Cerebellar cortex (tissue), 1 donor: ENCODE results near the gene C1orf74.

Experiments
- DNase-seq: peaks from one replicate; pipeline ENCODE4 v3.0.0-alpha.2; 2015; ENCODE audit warnings: low spot score

Gene C1orf74

GRCh38 chr1:209769971-209770370 is 14.4 kb downstream of the C1orf74 start:
- DNase-seq = no peak

GRCh38 chr1:209769171-209769904 is 15.0 kb downstream of the C1orf74 start:
- DNase-seq = no peak

GRCh38 chr1:209768354-209768774 is 16.0 kb downstream of the C1orf74 start:
- no peak for DNase-seq

- no peak for DNase-seq
Observed at GRCh38 chr1:209767706-209768105, 16.7 kb downstream of the C1orf74 start.

GRCh38 chr1:209767096-209767495 is 17.3 kb downstream of the C1orf74 start:
- DNase-seq = no peak

- DNase-seq = no peak
Observed at GRCh38 chr1:209766051-209766450, 18.3 kb downstream of the C1orf74 start.

DNA sequence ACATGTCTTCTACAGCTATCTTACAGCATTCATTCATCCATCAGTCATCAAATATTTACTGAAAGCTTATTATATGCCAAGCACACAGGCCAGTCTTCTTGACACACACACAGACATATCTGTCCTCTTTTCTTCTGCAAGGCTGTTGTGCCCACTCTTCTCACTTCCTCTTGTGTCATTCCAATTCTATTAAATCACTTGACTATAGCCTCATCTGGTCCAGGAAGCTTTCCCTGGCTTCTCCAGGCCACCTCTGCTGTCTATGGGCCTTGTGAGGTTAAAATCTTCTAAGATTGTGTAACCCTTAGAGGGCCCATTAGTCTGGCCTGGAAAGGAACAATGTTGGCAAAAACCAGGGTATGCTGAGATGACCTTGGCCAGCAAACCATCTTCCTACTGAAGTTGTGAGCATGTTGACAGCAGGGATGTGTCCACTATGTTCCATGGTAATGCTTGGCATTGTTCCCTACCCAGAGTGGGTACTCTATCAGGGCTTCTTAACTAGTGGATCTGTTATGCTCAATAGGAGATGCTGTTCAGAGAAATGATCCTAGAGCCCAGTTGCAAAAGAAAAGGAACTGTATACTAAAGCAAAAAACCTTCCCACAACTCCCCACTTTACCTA is 23.2 kb downstream of the C1orf74 start:
- no peak for DNase-seq

DNA sequence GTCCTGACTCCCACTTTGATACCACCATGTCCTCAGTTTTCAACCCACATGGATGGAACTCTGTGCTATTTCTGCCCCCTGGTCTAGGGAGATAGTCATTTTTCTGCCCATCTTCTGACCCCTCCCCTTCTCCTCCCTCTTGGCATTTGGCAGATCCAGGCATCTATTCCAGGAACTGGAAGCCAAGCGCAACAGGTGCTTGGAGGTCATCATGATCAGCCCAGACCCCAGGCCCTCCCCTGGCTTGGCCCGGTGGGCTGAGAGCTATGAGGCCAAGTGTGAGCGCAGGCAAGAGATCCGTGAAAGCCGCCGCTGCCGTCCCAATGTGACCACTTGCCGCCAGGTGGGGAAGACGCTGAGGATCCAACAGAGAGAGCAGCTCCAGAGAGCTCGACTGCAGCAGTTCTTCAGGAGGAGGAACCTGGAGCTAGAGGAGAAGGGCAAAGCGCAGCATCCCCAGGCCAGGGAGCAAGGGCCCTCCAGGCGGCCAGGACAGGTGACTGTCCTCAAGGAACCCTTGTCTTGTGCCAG is 24.5 kb downstream of the C1orf74 start:
- DNase-seq = no peak

DNA sequence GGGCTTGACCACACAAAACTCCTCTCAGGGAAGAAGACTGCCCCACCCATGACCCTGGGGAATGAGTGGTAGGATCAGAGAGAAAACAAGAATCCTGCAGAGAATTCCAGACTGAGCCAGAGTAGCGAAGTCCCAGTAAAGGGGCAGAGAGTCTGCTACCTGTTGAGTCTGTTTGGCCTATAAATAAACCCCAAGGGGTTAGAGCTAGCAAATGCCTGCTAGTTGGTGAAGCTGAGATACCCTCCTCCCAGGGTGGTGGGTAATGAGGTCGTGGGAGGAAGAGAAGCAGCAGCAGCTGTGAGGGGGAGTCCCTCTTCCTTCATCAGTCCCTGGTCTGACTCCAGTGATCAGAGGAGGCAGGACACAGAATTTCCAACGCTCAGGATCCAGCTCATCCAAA is 26.0 kb downstream of the C1orf74 start:
- no peak for DNase-seq

- DNase-seq = no peak
Observed at GRCh38 chr1:209756615-209757445, 27.5 kb downstream of the C1orf74 start.

GRCh38 chr1:209755926-209756614 is 28.3 kb downstream of the C1orf74 start, which contains the start of gene TRAF3IP3:
TSS of gene TRAF3IP3 (plus strand) at chr1:209756053. CDS start at chr1:209760040, 3,987 bp downstream.
- no peak for DNase-seq

- no peak for DNase-seq
Observed at GRCh38 chr1:209755256-209755655, 29.1 kb downstream of the C1orf74 start.

DNA sequence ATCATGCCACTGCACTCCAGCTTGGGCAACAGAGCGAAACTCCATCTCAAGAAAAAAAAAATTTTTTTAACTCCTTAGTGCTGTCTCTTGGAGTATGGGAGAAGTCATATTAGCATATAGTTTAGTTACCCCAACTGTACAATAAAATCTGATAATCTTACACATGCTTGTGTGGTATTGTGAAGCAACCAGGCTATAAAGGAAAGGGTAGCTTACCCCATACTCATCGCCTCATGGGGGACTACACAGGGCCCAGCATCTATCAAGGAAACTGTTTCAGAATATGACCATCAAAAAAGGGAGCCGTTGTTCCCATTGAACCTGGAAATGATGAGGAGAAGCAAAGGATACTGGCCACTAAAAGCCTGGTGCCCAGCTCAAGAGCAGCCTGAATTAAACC is 31.5 kb downstream of the C1orf74 start:
- no peak for DNase-seq

GRCh38 chr1:209751627-209752231 is 32.6 kb downstream of the C1orf74 start:
- no peak for DNase-seq

GRCh38 chr1:209749670-209750323 is 34.6 kb downstream of the C1orf74 start:
- DNase-seq = no peak

DNA sequence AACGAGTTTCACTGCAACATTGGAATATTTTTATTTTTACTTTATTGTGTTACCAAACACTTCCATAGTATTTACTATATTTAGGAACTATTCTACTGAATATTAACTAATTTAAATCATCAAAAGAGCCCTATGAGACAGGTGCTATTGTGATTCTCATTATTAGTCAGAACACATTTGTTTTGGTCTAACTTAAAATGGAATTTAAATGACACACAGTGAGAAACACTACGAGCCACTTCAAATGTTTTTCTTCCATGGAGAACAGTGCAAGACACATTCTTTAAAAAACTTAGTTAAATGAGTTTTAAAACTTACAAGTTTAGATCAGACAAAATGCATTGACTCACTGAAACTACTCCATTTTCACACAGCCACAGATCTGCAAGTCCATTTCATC is 35.2 kb downstream of the C1orf74 start:
- DNase-seq = no peak

DNA sequence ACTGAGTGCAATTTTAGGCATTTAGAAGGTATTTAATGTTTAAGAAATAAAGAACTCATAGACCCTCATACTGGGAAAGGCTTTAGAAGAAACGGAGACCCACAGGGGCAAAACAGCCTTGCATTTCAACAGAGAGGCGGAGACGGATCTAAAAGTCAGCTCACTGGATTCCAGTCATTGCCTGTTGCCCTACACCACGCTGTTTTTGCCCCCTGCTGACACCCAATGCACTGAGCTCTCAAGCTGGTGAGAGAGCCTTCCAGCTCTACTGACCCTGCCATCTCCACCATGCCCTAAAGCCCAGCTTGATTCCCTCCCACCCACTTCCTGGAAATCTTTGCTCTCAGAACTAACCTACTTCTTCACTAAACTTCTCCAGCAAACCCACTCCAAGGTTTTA is 35.7 kb downstream of the C1orf74 start:
- no peak for DNase-seq

- DNase-seq = peak; percentile 80
Observed at GRCh38 chr1:209747580-209748262, 36.6 kb downstream of the C1orf74 start.

GRCh38 chr1:209746451-209747165 is 37.8 kb downstream of the C1orf74 start:
- no peak for DNase-seq

DNA sequence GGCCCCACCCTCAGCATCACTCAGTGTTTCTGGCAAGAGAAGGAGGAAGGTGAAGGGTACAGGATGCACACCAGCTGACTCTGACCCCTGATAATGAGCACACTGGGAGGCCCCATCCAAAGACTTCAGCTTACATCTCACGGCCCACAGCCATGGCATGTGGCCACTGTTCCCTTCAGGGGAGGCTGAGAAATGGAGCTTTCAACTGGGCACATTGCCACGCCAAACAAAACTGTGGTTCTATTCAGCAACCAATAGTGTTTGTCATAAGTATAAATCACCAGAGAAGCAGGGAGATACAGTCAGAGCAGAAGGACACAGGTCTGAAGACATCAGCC is 41.2 kb downstream of the C1orf74 start:
- DNase-seq = no peak
